ENCODE data around the gene MDN1. TPM values are rescaled to one million over a fixed set of nuclear protein-coding genes. Genes with fewer than 3 reads are reported as not detected.

The MDN1 gene
- total RNA-seq, 1 donor from 2014 or later: 52.0 TPM

GRCh38 chr6:89694428-89694827 is 125.2 kb downstream of the MDN1 start:
- no peak for TF ChIP-seq CTCF (IDR thresholded peaks at IDR 0.05; ENCODE audit: unreplicated experiment)
- no peak for DNase-seq (ENCODE audit: low spot score in 2 of 2, unreplicated experiment in 2 of 2)
- H3K9me3 Mint-ChIP-seq: no peaks in the 10 kb centered on the region
- H3K27me3 Mint-ChIP-seq (ENCODE audit: low read depth): no peaks in the 10 kb centered on the region
- H3K27ac Mint-ChIP-seq: no peak overlapping the region
- H3K36me3 Mint-ChIP-seq: peaks cover 22% of the 10 kb centered on the region
- H3K4me1 Mint-ChIP-seq: no peaks in the 10 kb centered on the region
- no peak overlapping the region for H3K4me3 Mint-ChIP-seq

- Mint-ChIP-seq H3K27ac (no peak overlapping the region), H3K36me3 (peaks cover 24% of the 10 kb centered on the region)
- DNase-seq (ENCODE audit: low spot score in 2 of 2, unreplicated experiment in 2 of 2): no peak
Measured at GRCh38 chr6:89693207-89693606, 126.4 kb downstream of the MDN1 start.

GRCh38 chr6:89692256-89692655 is 127.3 kb downstream of the MDN1 start:
- no peak overlapping the region for H3K27ac Mint-ChIP-seq
- H3K27me3 Mint-ChIP-seq (ENCODE audit: low read depth): no peaks in the 10 kb centered on the region
- H3K4me1 Mint-ChIP-seq: no peaks in the 10 kb centered on the region
- no peaks in the 10 kb centered on the region for H3K9me3 Mint-ChIP-seq
- no peak for TF ChIP-seq CTCF (IDR thresholded peaks at IDR 0.05; ENCODE audit: unreplicated experiment)
- peaks cover 32% of the 10 kb centered on the region for H3K36me3 Mint-ChIP-seq
- no peak for DNase-seq (ENCODE audit: low spot score in 2 of 2, unreplicated experiment in 2 of 2)
- H3K4me3 Mint-ChIP-seq: no peak overlapping the region

More at GRCh38 chr6:89693207-89693606, 126.4 kb downstream of the MDN1 start:
- Mint-ChIP-seq H3K27me3 (ENCODE audit: low read depth) (no peaks in the 10 kb centered on the region), H3K4me1 (no peaks in the 10 kb centered on the region), H3K4me3 (no peak overlapping the region), H3K9me3 (no peaks in the 10 kb centered on the region)
- no peak for TF ChIP-seq CTCF (IDR thresholded peaks at IDR 0.05; ENCODE audit: unreplicated experiment)

- TF ChIP-seq CTCF (IDR thresholded peaks at IDR 0.05; ENCODE audit: unreplicated experiment): no peak
- DNase-seq (ENCODE audit: low spot score in 2 of 2, unreplicated experiment in 2 of 2): no peak
- H3K9me3 Mint-ChIP-seq: no peaks in the 10 kb centered on the region
- no peaks in the 10 kb centered on the region for H3K27me3 Mint-ChIP-seq (ENCODE audit: low read depth)
- no peak overlapping the region for H3K27ac Mint-ChIP-seq
- peaks cover 36% of the 10 kb centered on the region for H3K36me3 Mint-ChIP-seq
- H3K4me1 Mint-ChIP-seq: no peaks in the 10 kb centered on the region
- no peak overlapping the region for H3K4me3 Mint-ChIP-seq
Measured at GRCh38 chr6:89690944-89691324, 128.7 kb downstream of the MDN1 start.

GRCh38 chr6:89689732-89690131 is 129.9 kb downstream of the MDN1 start:
- DNase-seq (ENCODE audit: low spot score in 2 of 2, unreplicated experiment in 2 of 2): no peak
- TF ChIP-seq CTCF (IDR thresholded peaks at IDR 0.05; ENCODE audit: unreplicated experiment): no peak
- no peaks in the 10 kb centered on the region for H3K9me3 Mint-ChIP-seq
- H3K36me3 Mint-ChIP-seq: peaks cover 42% of the 10 kb centered on the region
- H3K27ac Mint-ChIP-seq: no peak overlapping the region
- no peaks in the 10 kb centered on the region for H3K27me3 Mint-ChIP-seq (ENCODE audit: low read depth)
- H3K4me1 Mint-ChIP-seq: no peaks in the 10 kb centered on the region
- no peak overlapping the region for H3K4me3 Mint-ChIP-seq

GRCh38 chr6:89688328-89688727 is 131.3 kb downstream of the MDN1 start:
- Mint-ChIP-seq H3K4me1 (no peaks in the 10 kb centered on the region), H3K36me3 (peaks cover 41% of the 10 kb centered on the region), H3K4me3 (no peak overlapping the region), H3K9me3 (no peaks in the 10 kb centered on the region), H3K27ac (no peak overlapping the region), H3K27me3 (ENCODE audit: low read depth) (no peaks in the 10 kb centered on the region)
- DNase-seq (ENCODE audit: low spot score in 2 of 2, unreplicated experiment in 2 of 2): no peak
- TF ChIP-seq CTCF (IDR thresholded peaks at IDR 0.05; ENCODE audit: unreplicated experiment): no peak
